ENCODE measurements around the gene SECTM1.

SECTM1 gene

DNA sequence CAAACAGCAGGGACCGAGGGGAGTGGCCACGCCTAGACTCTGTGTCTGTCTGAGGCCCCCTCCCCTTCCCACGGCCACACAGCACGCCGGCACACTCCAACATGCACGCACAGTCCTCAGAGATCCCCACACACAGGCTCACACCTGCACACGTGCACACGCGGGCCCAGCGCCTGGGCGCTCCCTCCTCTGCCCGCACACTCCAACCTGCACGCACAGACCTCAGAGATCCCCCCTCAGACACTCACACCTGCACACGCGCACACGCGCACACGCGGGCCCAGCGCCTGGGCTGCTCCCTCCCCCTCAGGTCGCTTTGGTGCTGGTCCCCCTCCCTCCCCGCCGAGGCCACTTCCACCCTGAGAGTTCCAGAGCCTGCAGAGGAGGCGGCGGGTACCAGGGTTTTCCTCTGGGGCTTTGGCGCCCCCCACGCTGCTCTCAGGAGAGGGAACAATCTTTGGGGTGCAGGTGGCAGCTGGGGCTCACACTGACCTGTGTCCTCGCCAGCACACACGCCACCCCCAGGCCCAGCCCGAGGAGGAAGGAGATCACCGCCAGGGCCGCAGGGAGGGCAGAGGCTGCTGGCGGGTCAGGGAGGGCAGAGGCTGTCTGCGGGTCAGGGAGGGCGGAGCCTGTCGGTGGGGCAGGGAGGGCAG is 17.7 kb downstream of the SECTM1 start:
- peak; percentile 43 for DNase-seq (ENCODE audit: low spot score)

DNA sequence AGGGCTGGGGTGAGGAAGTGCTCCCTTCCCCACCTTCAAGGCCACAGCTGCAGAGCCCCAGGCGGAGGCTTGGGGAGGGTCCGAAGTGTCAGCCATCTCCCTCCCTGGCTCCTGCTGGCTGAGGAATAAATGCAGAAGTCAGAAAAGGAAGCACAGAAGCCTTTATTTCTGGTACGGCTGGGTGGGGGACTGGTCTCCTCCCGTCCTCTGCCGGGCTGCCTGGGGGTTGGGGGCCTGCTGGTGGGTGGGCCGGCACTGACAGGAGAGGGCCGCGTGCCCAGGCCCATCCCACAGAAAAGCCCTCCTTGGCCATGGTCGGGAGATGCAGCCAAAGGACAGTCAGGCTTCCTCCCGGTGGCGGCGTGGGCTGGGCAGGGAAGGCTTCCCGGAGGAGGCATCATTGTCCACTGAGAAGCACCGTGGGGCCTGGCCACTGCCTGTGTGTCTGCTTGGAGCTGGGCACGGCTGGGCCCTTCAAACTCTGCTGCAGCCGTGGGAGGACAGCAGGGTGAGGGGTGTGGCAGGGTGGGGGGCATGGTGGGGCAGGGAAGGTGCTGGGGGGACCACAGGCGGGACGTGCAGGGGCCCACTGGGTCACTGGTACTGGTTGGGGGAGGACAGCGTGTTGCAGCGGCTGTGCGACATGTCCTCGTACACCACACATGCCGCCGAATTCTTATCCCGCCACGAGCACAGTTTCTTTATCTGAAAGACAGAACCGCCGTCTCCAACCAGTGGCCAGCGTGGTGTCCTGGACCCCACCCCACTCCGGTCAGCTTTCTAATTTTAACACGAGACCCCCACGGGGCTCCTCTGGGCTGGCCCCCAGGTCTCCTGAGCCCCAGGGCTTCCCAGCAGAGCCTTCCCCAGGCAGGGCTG is 18.6 kb downstream of the SECTM1 start:
- DNase-seq (ENCODE audit: low spot score): no peak

DNA sequence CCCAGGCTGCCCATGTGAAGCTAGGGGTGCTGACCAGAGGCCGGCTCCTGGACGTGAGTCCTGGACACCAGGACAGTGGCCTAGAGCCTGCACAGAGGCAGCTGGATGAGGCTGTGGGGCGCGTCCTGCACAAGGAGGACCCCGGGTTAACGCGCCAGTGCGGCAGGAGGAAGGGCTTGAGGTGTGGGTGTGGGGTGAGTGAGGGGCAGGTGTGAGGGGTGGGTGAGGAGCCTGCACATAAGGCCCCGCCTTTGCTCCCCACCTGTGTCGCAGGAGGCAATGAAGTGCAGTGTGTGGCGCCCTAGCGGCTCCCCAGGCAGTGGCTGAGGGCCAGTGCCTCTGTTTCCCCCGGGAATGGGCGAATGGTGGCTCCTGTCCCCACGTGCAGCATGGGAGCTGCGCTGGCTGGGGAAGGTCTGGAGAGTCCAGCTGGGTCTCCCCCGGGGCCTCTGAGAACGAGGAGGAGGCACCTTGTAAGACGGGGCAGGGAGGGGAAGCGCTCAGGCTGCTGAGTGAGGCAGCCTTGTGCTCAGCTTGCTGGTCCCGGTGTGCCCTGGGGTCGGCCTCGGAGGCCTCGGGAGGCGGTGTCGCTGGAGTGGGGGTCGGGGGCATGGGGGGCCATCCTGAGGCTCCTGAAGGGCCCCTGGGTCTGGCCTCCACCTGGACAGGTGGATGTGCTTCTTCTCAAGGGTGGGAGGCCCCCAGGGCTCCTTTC is 19.4 kb downstream of the SECTM1 start:
- DNase-seq (ENCODE audit: low spot score): no peak

DNA sequence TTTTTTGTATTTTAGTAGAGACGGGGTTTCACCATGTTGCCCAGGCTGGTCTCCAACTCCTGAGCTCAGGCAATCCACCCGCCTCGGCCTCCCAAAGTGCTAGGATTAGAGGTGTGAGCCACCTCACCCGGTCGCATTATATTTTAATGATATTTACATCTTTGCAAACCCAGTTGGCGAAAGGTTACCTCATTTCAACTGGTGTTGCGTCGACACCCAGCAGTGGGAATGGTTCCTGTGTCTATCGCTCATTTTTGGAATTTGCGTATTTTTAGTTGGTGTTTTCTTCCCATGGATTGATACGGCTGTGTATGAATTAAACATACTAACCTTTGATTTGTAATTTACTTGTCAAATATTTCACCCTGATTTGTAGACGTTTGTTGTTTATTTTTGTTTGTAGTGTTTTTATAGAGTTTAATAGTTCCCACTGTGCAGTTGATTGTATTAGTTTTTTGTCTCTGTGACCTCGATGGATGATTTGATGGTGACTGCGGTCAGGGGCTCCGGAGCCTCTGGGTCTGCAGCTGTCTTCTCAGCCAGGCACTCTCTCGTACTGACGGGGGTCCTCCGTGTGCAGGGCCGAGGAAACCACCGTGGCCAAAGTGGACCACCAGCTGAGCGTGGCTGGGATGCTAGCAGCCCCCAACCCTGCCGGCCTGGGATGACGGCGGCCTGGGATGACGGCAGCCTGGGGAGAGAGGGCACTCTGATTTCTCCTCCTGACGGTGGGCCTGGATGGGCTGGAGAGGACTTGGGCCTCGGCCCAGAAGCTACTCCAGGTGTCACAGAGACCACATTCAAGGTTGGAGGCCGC is 20.2 kb downstream of the SECTM1 start:
- no peak for DNase-seq (ENCODE audit: low spot score)

DNA sequence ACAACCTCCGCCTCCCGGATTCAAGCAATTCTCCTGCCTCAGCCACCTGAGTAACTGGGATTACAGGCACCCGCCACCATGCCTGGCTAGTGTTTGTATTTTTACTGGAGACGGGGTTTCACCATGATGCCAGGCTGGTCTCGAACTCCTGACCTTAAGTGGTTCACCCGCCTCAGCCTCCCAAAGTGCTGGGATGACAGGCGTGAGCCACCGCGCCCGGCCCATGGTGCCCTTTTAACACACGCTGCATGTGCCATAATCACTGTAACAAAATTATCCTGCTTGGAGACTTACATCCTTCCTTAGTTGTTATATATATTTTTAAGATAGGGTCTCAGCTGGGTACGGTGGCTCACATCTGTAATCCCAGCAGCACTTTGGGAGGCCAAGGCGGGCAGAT is 21.6 kb downstream of the SECTM1 start:
- DNase-seq (ENCODE audit: low spot score): no peak

DNA sequence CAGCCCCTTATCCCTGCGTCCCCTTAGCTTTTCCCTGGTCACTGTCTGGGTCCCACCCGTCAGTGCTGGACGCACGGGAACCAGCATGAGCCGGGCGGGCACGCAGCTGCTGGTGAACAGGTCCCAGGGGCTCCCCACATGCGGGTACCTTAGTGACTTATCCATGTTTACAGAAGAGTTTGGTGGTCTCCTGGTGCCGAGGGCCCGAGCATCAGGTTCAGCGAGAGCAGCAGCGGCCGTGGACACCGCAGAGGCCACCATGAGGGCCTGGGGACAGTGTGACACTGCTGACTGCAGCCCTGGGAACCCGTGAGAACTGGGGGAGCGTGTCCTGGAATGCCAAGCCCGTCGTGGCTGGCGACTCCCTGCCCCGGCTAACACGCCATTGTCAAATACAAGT is 22.7 kb downstream of the SECTM1 start:
- DNase-seq (ENCODE audit: low spot score): no peak

DNA sequence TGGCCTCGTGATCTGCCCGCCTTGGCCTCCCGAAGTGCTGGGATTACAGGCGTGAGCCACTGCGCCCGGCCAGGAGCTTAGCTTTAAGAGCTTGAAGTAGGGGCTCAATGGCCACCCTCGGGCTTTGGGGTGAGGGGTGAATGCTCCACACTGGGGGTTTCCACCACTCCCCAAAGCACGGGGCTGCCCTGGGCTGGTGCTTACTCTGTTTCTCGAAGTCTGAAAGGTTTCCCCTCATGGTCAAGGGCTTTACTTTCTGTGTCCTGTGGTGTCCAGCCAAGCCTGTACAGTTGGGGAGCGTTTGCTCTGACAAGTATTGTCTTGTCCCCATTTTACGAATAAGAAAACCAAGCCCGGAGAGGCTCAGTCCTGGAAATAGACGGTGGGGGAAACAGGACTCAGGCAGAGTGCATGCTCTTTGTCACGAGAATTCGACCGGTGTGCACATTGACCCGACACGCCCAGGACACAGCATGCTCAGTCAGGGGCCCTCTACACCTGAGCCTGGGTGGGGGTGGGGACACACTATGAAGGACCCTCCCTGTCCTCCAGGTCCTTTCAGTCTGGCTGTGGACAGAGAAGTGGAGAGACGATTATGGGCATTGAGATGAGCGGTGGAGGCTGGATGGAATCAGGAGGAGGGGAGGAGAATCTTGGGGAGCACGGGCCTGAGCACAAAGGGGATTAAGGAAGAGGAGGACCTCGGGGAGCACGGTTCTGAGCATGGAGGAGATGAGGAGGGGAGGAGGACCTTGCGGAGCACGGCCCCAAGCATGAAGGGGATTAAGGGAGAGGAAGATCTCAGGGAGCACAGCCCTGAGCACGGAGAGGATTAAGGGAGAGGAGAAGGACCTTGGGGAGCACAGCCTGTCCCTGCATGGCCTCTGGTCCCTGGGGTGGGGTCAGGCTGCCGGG is 23.7 kb downstream of the SECTM1 start:
- DNase-seq (ENCODE audit: low spot score): no peak

DNA sequence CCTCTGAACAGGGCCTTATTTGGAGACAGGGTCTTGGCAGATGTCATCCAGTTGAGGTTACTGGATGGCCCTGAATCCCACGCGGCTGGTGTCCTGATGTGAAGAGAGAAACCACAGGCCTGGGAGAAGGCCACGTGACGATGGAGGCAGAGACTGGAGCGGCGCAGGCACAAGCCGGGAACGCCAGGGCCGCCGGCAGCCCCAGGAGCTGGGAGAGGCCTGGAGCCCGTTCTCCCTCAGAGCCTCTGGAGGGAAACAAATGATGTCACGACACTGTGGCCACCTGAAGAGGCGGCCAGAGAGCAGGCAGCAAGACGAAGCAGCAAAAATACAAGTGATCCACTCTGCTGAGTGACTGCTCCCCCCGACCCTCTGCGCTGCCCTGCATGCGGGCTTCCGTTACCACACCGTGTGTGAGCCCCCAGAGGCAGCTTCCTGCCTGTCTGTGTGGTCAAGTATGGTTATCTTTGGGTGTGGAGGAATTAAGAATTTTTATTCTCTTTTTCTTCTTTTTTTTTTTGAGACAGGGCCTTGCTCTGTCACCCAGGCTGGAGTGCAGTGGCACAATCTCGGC is 27.8 kb downstream of the SECTM1 start:
- no peak for DNase-seq (ENCODE audit: low spot score)

DNA sequence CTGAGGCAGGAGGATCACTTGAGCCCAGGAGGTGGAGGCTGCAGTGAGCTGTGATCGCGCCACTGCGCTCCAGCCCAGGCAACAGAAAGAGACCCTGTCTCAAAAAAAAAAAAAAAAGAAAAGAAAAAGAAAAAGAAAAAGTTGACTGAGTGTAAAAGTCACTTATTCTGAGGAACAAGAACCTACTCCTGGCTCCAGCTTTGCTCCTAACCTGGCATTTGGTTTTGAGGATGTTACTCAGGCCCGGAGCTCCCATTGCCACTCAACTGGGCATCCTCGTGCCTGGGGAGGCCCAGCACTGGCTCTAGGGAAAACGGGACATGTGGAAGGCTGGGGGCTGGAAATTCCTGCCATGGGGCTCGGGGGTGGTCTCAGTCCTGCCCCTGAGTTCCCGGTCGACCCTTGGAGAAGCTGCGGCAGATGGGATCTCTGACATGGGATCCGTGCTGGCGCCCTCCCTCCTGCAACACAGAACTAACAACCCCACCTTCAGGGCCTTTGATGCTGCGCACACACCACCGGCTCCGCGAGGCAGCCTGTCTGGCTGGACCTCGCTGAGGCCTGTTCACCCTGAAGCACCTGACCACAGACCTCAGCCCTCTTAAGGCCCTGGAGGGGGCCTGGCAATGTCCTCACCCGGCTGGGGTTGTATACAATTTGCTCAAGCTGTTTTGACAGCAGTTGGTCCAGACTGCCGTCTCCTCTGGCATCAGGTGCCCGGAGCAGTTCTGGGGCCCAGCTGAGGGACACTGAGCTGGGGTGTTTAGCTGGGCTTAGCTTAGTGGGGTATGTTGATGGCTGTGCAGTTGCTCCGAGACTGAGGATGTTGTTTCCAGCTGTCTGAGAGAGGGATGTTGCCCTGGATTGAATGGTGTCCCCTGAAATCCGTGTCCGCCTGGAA is 28.5 kb downstream of the SECTM1 start:
- no peak for DNase-seq (ENCODE audit: low spot score)

DNA sequence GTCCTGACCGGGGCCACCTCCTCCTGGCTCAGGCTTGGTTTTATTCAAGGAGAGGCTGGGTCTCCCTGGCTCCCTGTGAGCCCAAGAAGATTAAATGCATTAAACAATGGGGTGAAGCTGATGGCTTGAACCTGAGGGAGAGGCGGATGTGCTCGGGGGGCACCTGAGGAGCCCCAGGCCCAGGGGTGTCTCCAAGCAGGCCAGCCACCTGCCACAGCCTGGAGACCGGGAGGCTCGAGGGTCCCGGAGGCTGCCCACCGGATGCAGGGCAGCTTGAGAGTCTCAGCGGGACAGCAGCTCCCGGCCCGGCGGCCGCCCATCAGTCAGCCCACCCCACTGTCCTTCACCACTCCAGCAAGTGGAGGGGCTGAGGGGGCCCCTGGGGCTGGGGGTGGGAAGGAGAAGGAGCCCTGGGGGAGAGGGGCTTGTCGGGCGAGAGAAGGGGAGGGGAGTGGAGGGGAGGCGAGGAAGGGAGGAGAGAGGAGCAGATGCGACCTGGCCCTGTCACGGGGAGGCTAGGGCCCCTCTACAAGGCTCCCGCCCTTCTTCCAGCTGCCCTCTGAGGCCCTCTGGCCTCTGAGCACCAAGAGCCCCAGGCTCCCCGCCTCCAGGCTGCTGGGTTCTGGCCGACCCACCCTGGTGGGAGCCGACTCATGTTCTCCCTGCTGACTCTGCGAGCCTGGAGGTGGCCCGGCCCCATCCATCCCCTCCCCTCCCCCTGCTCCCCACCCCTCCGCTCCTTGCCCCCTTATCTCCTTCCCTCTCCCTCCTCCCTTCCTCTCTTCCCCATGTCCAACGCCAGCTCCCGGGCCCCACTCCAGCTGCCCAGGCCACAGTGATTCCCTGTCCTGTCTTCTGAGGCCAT is 29.4 kb downstream of the SECTM1 start:
- DNase-seq (ENCODE audit: low spot score): no peak

DNA sequence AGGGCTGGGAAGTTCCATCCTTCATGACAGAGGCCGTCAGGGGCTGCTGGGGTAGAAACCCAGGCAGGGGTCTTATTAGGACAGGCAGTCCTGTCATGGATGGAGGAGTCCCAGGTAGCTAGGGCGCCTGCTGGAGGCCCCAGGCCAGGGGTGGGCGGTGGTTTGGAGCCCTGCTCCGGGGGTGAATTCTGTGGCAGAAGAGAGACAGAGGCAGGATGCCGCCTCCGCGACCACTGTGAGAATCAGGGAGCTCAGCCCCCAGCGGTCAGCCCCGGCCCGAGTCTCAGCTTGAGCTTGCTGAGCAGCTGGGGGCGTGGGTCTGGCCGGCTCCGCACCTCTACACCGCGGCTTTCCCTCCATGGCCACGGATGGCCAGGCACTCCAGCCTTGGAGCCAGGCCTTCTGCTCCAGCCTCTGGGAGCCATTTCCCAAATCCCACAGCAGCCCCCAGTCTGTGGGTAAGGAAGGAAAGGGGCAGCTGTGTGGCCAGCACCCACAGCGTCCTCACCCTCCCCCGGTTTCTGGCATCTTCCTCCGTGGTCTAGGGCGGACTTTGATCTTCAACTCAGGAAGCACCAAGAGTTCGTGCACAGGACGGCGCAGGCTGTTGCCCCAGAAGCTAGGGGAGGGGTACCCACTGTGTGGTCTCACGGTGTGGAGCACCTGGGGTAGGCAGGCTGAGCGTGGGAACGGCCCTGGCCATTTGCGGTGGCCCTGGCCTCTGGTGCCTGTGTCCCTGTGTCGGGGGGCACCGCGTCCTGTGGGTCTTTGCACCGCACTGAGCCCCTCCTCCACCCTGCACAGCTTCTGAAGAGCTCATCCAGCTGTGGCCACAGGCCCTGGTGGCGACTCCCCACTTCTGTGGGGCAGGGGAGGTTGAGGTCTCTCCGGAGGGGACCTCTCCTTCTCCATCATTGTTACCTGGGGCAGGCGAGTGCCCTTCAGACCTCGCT is 30.3 kb downstream of the SECTM1 start:
- DNase-seq (ENCODE audit: low spot score): peak; percentile 36

DNA sequence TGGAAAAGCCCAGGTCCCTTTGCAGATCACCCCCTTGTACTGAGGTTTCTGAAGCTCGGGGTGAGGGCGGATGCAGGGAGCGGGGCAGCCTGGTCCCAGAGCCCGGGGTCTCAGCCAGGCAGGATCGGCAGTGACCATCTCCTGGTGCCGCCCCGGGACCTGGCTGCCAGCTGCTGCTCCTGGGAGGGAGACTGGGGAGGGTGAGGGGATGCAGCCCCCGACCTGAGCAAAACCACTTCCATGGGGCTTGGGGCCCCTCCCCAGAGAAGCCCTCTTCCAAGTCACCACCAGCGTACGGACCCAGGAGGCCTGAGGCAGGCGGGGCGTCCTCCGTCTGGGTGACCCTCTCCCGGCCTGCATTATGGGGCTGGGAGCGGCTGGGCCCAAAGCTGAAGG is 31.0 kb downstream of the SECTM1 start:
- DNase-seq (ENCODE audit: low spot score): no peak

DNA sequence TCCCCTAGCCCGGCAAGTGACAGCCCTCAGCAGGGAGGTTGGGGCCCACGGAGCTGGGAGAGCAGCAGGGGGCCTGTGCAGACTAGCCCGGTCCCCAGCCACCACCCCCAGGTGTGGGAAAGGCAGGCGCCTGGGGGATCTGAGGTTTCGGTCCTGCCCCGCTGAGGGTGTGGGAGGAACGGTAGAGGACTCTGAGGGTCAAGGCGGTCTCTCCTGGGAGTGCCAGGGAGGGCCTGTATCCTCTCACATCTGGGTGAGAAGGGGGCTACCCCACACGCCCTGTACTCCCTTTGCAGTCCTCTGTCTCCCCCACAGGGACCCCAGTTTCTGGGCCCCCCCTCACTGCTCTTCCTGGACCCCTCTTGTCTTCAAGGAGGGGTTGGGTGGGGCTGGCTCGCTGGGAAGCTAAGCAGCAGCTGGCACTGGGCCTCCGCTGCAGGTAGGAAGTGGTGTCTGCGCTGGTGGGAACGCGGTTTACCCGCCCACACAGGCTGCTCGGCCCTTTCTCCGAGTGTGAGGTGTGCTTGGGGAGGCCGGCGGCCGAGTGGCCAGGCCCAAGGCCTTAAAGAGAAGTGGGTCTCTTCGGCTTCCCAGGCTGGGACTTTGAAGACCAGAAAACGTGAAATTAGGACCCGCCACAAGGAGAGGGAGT is 31.5 kb downstream of the SECTM1 start:
- peak; percentile 41 for DNase-seq (ENCODE audit: low spot score)

DNA sequence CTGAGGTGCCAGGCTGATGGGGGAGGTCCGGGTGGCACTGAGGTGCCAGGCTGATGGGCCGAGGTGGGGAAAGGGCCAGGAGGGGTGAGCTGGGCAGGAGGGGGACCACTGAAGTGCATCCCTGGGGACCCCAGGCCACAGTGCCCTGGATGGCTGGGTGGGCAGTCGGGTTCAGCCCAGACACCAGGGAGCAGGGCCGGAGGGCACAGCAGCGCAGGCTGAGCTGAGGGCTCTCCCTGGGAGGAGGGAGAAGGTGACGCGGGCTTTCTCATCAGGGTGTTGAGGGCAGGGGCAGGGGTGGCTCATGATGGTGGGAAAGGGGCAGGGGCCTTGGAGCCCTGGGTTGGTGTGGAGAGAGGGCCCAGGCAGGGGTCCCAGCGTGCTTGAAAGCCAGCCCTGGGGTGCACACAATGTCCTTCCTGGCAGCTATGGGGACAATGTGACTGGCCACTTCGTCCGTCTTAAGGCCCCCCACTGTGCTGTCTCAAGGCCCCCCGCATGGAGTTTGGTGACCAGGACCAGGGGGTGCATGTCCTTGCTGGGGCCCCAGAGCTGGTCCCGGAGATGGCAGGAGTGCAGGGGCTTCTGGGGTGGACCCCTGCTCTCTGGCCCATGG is 32.2 kb downstream of the SECTM1 start:
- no peak for DNase-seq (ENCODE audit: low spot score)

DNA sequence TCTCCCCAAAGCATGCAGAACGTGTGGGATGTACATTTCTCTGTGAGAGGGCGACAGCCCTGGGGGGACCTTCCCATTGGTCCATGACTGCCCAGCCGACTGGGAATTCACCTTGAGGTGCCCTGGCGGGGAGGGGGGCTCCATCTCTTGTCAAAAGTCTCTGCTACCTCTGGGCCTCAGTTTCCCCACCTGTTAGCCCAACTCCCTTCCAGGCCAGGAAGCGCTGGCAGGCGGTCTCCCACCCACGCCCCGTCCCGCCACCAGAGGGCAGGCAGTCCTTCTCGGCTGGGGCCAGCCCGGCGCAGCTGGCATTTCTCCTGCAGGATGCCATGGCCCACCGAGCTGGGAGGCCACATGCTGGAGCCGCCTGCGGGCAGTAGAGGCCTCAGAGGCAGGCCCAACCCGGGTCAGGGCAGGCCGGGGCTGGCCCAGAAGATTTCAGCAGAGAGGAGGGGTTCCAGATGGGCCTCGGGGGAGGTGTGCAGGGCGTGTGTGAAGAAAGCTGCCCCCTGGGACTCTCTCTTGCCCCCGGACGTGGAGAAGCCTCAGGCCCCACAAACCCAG is 32.8 kb downstream of the SECTM1 start:
- peak; percentile 66 for DNase-seq (ENCODE audit: low spot score)

DNA sequence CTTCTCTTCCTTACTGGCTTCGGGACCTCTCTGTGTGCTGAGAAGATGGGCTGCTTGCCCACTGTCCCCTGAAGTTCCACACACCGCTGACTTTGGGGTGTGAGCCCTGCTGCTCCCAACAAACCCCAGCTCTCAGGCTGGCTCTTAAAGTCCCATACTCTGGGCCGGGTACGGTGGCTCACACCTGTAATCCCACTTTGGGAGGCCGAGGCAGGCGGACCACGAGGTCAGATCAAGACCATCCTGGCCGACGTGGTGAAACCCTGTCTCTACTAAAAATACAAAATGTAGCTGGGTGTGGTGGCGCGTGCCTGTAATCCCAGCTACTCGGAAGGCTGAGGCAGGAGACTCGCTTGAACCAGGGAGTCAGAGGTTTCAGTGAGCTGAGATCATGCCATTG is 33.3 kb downstream of the SECTM1 start:
- no peak for DNase-seq (ENCODE audit: low spot score)

All from CD4-positive, alpha-beta T cell treated with Interleukin-15 for 4 hours (primary cell).